T-helper 17 cell (primary cell): Measurements from ENCODE around the gene MRPL37. TPM values are rescaled to one million over a fixed set of nuclear protein-coding genes. Genes with fewer than 3 reads are reported as not detected.

ENCODE experiments used
- ATAC-seq: fragments of 150-1000 bp; cut with Tn5 transposase; 2 replicates; pipeline ENCODE4 v1.10.0; 2021; ENCODE audit warnings: mild to moderate bottlenecking, moderate library complexity
- DNase-seq, 3 donors: peaks; one replicate each; pipeline versions ENCODE4 v3.0.0 to v3.0.0-alpha.2; 2020 to 2021
- H3K9me3 ChIP-seq: one replicate; pipeline ENCODE4 v1.7.0; 2013; ENCODE audit warnings: low read length, mild to moderate bottlenecking; ENCODE audit not compliant: control insufficient read depth, poor library complexity, severe bottlenecking
- H3K27ac Mint-ChIP-seq: one replicate; pipeline ENCODE4 v1.8.0; 2022; ENCODE audit warnings: mild to moderate bottlenecking, moderate library complexity, mixed read lengths
- H3K27me3 Mint-ChIP-seq: one replicate; pipeline ENCODE4 v1.8.0; 2022; ENCODE audit warnings: mixed read lengths
- H3K36me3 Mint-ChIP-seq: one replicate; pipeline ENCODE4 v1.8.0; 2022; ENCODE audit warnings: low read depth, mixed read lengths
- H3K4me1 Mint-ChIP-seq: one replicate; pipeline ENCODE4 v1.8.0; 2022; ENCODE audit warnings: mild to moderate bottlenecking, mixed read lengths
- H3K4me3 Mint-ChIP-seq: one replicate; pipeline ENCODE4 v1.8.0; 2022; ENCODE audit warnings: mild to moderate bottlenecking, moderate library complexity, mixed read lengths
- total RNA-seq, 4 donors: library from RNA in 2 of 4; stranded (reverse) in 2 of 4; gene quantifications; one replicate each; pipeline ENCODE4 v1.2.3 and lab custom pipeline; 2022 to 2026

The MRPL37 gene
- total RNA-seq, 2 donors from 2014 or later, result 25.7 to 29.8 TPM

- DNase-seq (no peak), ATAC-seq (no peak)
- Mint-ChIP-seq H3K27ac (no peak overlapping the region), H3K4me1 (peaks cover 4% of the 10 kb centered on the region), H3K27me3 (no peaks in the 10 kb centered on the region), H3K4me3 (no peak overlapping the region), H3K36me3 (no peaks in the 10 kb centered on the region)
- no peaks in the 10 kb centered on the region for H3K9me3 ChIP-seq
Observed at GRCh38 chr1:54244655-54245054, 44.7 kb downstream of the MRPL37 start.

GRCh38 chr1:54245501-54245900 lies 45.5 kb downstream of the MRPL37 start:
- Mint-ChIP-seq H3K27me3 (no peaks in the 10 kb centered on the region), H3K27ac (peak overlapping the region; percentile 11), H3K4me3 (no peak overlapping the region), H3K36me3 (no peaks in the 10 kb centered on the region), H3K4me1 (peaks cover 6% of the 10 kb centered on the region)
- H3K9me3 ChIP-seq, result no peaks in the 10 kb centered on the region
- no peak for DNase-seq
- ATAC-seq, result no peak

DNA sequence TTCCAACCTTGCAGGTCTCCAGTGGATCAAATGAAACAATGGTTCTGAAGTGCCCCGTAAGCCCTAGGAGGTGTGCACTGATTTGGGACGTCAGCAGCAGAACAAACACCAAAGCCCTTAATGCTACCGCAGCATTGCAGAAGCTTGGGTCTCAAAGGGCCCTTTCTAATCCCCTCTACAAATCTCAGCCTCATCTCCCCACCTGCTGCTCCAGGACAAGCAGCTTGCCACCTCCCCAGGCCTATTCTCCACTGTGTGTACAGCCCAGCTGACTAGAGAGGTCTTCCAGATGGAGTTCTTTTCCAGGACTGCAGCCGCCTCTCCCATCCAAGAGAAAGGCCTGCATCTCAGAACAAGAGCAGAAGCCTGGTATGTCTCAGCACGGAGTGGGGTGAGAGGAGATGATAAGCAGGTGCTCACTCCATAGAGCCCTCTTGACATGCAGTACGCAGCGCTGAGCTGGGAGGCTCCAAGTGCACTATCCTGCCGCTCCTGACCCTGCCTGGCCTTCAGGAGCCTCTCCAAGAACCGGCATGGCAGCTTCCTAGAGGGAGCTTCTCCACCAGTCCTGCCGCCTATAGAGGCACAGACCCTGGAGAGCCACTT lies 46.3 kb downstream of the MRPL37 start:
- H3K36me3 Mint-ChIP-seq, result no peaks in the 10 kb centered on the region
- H3K27ac Mint-ChIP-seq, result no peak overlapping the region
- H3K9me3 ChIP-seq, result no peaks in the 10 kb centered on the region
- ATAC-seq (no peak), DNase-seq (no peak)
- no peak overlapping the region for H3K4me3 Mint-ChIP-seq
- no peaks in the 10 kb centered on the region for H3K27me3 Mint-ChIP-seq
- peaks cover 7% of the 10 kb centered on the region for H3K4me1 Mint-ChIP-seq

GRCh38 chr1:54247863-54248515 lies 48.0 kb downstream of the MRPL37 start:
- Mint-ChIP-seq H3K36me3 (no peaks in the 10 kb centered on the region), H3K4me3 (no peak overlapping the region), H3K4me1 (peaks cover 8% of the 10 kb centered on the region), H3K27ac (no peak overlapping the region), H3K27me3 (no peaks in the 10 kb centered on the region)
- ATAC-seq (no peak), DNase-seq (no peak)
- H3K9me3 ChIP-seq, result no peaks in the 10 kb centered on the region

DNA sequence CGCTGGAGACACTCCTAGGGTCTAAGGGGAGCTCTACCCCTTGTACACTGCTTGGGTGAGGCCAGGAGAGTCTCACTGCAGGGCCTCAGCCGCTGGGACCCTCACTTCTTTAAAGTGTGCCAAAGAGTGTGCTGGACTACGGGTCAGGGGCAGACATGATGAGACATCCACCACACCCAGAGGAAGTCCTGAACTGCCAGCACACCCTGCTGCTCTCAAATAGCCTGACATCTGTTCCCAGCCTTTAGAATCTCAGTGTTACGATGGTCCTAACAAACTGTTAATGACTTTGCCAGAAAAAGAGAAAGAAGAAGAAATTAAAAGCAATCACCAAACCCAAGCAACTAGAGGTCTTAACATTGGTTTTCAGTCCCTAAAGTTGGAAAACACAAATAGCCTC lies 49.0 kb downstream of the MRPL37 start:
- Mint-ChIP-seq H3K4me1 (peaks cover 6% of the 10 kb centered on the region), H3K27ac (no peak overlapping the region), H3K36me3 (no peaks in the 10 kb centered on the region), H3K27me3 (no peaks in the 10 kb centered on the region), H3K4me3 (no peak overlapping the region)
- no peaks in the 10 kb centered on the region for H3K9me3 ChIP-seq
- DNase-seq, result no peak
- no peak for ATAC-seq

- Mint-ChIP-seq H3K4me3 (no peak overlapping the region), H3K27me3 (no peaks in the 10 kb centered on the region), H3K27ac (peak overlapping the region; percentile 34), H3K4me1 (peaks cover 8% of the 10 kb centered on the region), H3K36me3 (no peaks in the 10 kb centered on the region)
- ATAC-seq (no peak), DNase-seq (no peak)
- H3K9me3 ChIP-seq, result no peaks in the 10 kb centered on the region
Observed at GRCh38 chr1:54249819-54250435, 50.0 kb downstream of the MRPL37 start.

DNA sequence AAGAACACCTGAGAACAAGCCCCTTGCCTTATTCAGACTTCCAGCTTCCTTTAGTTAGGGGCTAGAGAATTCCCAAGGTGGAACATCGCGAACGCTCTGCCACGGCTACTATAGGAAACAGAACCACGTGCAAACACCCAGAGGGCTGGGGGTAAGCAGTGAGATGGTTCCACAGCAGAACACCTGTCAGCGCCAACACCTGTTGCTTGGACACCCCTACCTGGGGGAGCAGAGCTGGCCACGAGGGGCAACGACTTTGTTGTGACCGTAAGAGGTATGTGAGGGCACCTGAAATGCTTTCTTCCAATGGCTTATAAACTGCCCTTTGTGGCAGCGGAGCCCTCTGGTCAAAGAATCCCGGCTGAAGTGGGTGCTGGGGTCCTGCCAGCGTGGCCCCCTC lies 50.7 kb downstream of the MRPL37 start:
- Mint-ChIP-seq H3K27ac (no peak overlapping the region), H3K27me3 (no peaks in the 10 kb centered on the region), H3K4me3 (no peak overlapping the region), H3K4me1 (peaks cover 8% of the 10 kb centered on the region), H3K36me3 (no peaks in the 10 kb centered on the region)
- no peaks in the 10 kb centered on the region for H3K9me3 ChIP-seq
- DNase-seq (no peak), ATAC-seq (no peak)

GRCh38 chr1:54252371-54252936 lies 52.5 kb downstream of the MRPL37 start:
- H3K4me3 Mint-ChIP-seq, result no peak overlapping the region
- H3K27ac Mint-ChIP-seq, result no peak overlapping the region
- no peaks in the 10 kb centered on the region for H3K27me3 Mint-ChIP-seq
- DNase-seq (no peak), ATAC-seq (no peak)
- no peaks in the 10 kb centered on the region for H3K9me3 ChIP-seq
- peaks cover 13% of the 10 kb centered on the region for H3K4me1 Mint-ChIP-seq
- H3K36me3 Mint-ChIP-seq, result no peaks in the 10 kb centered on the region

DNA sequence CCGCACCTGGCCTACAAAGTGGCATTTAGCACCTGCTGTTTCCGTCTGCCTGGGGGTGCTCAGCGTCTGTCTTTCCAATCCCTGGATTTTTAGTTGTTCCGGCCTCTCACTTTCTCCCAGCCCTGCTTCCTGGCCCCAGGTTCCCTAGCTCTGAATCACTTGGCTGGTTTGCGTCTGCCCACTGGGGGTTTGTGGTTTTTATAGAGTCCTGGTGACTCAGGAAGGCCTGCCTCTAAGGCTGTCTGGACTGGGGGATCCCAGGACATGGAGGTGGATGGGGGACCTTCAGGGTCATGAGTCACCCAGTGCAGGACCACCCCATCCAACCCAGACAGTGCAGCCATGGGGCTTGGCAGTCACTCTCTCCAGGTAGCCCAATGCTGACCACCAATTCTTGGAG lies 53.5 kb downstream of the MRPL37 start:
- Mint-ChIP-seq H3K4me1 (peaks cover 14% of the 10 kb centered on the region), H3K36me3 (no peaks in the 10 kb centered on the region), H3K27ac (peak overlapping the region; percentile 47), H3K4me3 (no peak overlapping the region), H3K27me3 (no peaks in the 10 kb centered on the region)
- H3K9me3 ChIP-seq, result no peaks in the 10 kb centered on the region
- ATAC-seq (no peak), DNase-seq (no peak)

- Mint-ChIP-seq H3K4me1 (peaks cover 12% of the 10 kb centered on the region), H3K27me3 (no peaks in the 10 kb centered on the region), H3K36me3 (no peaks in the 10 kb centered on the region), H3K27ac (no peak overlapping the region), H3K4me3 (no peak overlapping the region)
- ATAC-seq (no peak), DNase-seq (no peak)
- no peaks in the 10 kb centered on the region for H3K9me3 ChIP-seq
Observed at GRCh38 chr1:54254055-54254454, 54.1 kb downstream of the MRPL37 start.

DNA sequence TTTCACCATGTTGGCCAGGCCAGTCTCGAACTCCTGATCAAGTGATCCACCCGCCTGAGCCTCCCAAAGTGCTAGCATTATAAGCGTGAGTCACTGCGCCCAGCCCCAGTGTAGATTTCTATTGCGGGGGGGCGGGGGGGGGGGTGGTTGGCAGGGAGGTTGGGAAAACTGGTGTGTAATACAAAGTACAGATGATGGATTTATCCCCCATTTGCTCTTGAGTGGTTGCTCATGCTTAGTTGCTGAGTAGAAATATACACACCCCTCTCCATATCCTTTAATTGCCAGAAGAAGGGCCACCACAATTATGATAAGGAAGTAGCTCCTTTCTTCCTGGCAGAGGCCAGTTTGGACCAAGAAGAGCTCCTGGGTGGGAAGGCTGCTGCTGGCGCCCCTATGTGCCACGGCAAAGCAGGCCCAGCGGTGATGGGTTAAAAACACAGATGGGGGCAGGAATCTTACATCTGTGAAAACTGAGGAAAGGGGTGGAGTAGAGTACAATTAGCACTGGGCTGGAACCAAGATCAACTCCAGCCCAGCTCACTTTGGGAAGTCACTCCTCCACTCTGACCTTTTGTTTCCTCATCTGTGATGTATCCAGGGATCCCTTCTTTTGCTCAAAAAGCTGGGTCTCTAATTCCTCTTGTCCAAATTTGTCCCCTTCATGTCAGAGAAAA lies 55.2 kb downstream of the MRPL37 start:
- peaks cover 9% of the 10 kb centered on the region for H3K4me1 Mint-ChIP-seq
- no peak overlapping the region for H3K27ac Mint-ChIP-seq
- no peaks in the 10 kb centered on the region for H3K36me3 Mint-ChIP-seq
- DNase-seq, result no peak
- ATAC-seq, result no peak
- H3K4me3 Mint-ChIP-seq, result no peak overlapping the region
- H3K27me3 Mint-ChIP-seq, result no peaks in the 10 kb centered on the region
- H3K9me3 ChIP-seq, result no peaks in the 10 kb centered on the region

GRCh38 chr1:54256522-54257345 lies 56.8 kb downstream of the MRPL37 start:
- no peaks in the 10 kb centered on the region for H3K27me3 Mint-ChIP-seq
- no peak overlapping the region for H3K27ac Mint-ChIP-seq
- H3K36me3 Mint-ChIP-seq, result no peaks in the 10 kb centered on the region
- H3K9me3 ChIP-seq, result no peaks in the 10 kb centered on the region
- H3K4me3 Mint-ChIP-seq, result no peak overlapping the region
- no peak for DNase-seq
- no peak for ATAC-seq
- peaks cover 9% of the 10 kb centered on the region for H3K4me1 Mint-ChIP-seq

DNA sequence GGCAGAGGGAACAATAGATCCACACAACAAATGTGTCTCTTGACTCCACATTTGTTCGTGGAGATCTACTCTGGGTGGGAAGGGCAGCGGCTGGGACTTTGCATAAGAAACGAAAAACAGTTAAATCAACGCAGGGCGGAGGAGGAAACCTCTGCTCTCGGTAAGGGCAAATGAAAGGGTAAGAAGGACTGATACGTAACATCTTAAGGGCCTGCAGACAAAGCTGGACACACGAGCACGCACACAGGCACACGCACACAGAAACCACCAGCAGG lies 57.3 kb downstream of the MRPL37 start:
- no peaks in the 10 kb centered on the region for H3K9me3 ChIP-seq
- ATAC-seq, result no peak
- Mint-ChIP-seq H3K4me1 (peaks cover 9% of the 10 kb centered on the region), H3K36me3 (no peaks in the 10 kb centered on the region), H3K27ac (no peak overlapping the region), H3K4me3 (no peak overlapping the region), H3K27me3 (no peaks in the 10 kb centered on the region)
- no peak for DNase-seq
